NOMO-1 treated with DMSO at 0.1 percent for 48 hours (cell line): ENCODE data around the gene GGACT.
A peak's percentile ranks its signal among the peaks of the same experiment; 100 is the strongest.

ENCODE experiments used
- DNase-seq: peaks from one replicate; lab custom pipeline; 2025; ENCODE audit not compliant: unreplicated experiment; lab: John Stamatoyannopoulos, UW

Gene GGACT

GRCh38 chr13:100552755-100553154, 35.8 kb downstream of the GGACT start:
- DNase-seq = no peak

GRCh38 chr13:100549316-100549715, 39.3 kb downstream of the GGACT start:
- no peak for DNase-seq

DNA sequence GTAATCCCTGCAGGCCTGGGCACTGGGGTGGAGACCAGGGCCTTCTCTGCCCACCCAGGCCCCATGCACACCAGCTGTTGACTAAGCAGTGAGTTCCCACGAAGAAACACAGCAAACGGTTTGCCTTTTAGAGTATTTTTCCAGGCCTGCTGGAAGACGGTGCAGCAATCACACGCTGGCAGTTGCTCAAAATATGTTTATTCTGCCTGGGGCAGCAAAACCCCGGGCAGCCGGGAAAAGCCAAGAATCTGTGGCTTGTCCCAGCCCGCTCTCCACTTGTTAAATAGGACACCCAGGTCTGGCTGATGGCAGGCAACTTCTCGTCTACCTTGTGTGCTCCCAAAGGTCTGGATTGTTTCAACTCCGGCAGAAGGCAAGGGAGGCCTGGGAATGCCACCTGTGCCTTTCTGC, 40.8 kb downstream of the GGACT start:
- DNase-seq = no peak

DNA sequence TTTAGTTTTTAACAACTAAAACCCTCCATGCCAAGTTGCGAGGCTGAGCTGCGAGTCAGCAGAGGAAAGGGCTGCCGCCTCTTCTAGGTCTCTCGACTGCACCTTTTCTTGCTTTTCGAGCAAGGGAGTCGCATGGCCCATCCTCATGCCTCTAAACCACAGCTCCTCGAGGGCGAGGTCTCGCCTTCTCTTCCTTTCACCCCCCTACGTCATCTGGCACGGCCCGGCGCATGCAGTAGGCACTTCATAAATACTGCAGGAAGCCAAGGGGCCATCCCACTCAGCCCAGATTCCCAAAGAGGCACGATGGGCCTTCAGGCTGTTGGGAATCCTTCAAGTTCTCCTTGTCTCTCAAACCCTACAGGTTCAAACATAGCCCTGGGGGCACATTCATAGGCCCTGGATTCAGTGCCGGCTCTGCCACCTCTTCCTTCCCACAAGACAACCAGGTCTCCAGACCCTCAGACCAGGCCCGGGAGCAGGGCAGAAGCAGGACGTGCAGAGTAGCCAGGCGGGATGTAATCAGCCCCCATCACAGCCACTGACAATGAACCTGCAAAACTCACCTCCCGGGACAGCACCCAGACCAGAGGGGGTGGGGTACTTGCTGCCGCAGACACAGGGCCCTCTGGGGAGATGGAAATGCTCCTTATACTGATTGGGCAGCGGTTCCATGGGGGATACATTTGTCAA, 41.7 kb downstream of the GGACT start:
- no peak for DNase-seq

GRCh38 chr13:100545684-100546061, 42.9 kb downstream of the GGACT start:
- no peak for DNase-seq

DNA sequence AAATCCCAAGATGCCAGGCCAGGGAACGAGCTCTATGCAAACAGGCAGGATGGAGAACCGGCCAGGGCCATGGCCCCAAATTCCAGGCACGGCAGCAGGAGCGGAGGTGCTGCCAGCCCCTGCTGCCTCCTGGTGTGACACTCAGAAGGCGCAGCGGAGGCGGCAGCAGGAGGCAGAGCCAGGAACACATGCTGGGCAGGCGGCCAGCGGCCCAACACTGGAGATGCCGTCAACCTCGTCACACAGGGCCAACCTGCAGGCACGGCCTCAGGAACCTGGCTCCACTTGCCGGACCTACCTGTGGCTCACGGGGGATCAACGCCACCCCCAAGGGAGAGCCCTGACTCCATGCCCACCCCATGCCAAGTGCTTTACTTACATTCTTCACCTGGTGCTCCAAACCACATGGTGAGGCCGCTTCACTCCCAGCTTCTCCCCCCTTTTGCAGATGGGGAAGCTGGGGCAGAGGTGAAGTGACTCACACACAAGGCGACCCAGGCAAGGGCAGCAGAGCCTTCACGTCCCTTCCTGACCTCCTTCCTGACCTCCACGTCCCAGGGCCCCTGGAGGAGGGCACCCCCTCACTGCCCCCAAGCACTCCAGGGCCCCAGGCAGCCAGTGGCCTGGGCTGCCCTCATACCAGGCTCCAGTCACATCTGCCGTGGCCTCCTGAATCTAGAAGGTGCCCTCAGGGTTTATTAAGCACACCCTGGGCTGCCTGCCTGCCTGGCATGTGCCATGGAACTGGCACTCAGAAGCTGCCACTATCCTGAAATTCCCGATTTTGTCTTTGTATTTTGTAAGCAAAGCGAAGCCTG, 43.5 kb downstream of the GGACT start:
- DNase-seq = no peak

GRCh38 chr13:100543872-100544602, 44.6 kb downstream of the GGACT start:
- DNase-seq = no peak

GRCh38 chr13:100542826-100543156, 45.8 kb downstream of the GGACT start:
- DNase-seq = peak; percentile 93

DNA sequence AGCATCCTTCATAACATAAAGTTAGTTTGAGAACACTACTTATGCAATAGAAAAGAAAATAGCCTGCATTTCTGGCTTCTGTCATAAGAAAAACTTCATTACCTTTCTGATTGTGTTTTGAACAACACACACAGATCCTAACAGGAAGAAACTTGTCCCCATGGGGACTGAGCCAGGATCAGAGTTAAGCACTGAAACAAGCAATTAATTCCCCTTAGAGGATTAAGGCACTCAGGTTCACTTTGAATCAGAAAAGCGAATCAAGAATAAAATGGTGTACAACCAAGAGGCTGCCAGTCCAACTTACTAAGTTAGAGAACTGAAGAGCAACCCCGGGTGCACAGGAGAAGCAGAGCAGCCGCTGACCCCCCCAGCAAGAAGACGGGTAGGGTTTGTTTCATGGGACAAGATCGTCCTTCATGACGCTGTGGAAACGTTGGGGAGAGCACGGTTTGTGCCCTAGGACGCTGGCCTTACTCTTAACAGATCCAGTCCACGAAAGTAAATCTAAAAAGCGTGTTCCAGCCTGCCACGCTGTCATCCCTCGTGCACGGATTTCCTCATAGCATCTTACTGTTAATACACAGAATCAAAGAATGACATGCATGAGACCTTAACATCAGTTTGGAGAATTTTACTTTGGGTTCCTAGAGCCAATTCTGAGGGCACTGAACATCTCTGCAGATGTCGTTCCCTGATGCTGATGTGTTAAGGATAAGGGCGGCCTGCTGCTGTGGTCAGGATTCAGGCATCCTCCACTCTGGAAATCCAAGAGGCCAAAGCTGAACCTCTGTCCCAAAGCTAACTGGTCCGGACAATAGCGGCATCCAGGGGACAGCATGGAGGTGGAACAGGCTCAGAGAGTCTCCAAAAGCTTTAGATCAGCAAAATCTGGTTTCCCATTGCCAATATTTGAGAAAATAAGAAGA, 46.4 kb downstream of the GGACT start:
- DNase-seq = no peak

DNA sequence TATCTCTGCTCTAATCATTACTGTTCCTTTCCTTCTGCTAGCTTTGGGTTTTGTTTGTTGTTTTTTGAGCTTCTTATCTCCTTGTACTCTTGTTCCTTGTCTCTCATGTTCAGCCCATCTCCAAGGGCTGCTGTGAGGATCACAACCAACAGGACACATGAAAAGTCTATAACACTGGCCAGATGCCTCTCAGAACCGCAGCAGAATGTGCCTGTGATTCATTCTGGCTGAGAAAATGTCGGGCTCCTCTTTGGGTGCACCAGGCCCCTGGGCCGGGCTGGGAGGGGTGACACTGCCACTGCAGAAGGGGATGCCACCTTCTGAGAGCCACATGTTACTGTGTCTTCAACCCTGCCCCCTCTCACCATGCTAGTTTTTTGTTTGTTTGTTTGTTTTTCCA, 48.0 kb downstream of the GGACT start:
- no peak for DNase-seq

DNA sequence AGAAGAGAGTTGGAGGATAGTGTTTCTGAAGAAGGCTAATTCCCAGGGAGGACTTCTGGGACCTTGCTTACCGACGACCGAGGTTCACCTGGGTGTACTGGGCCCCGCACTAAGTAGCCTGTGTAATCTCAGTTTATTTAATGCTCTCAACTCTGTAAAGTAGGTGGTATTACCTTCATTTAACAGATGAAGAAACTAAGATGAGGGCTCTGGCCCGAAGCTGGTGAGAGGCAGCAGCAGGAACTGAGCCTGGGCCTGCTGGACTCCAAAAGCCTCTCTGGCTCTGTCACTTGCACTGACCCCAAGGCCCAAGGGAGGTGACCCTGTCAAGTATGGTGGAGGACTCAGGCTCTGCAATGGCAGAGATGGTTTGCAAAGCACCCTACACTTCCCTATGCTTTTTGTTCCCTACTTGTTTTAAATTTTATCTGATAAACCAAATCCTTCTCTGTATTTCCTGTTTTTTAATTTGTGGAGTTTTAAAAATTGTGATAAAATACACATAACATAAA, 50.6 kb downstream of the GGACT start:
- no peak for DNase-seq

DNA sequence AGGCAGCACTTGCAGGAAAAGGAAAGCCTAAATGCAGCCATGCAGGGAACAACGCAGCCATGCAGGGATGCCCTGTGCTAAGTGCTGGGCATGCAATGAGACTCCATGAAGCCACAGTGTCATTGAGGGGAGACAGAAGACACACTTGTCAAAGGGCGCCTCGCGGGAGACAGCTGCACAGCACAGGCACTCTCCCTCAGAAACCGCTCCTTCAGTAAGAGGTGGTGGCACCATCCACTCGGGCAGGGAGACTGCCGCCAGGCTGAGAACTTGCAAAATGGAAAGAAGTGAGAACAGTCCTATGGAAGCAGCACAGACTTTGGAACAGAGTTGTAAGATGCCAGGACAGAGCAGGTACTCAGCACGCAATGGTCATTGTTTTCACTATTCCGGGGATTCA, 51.1 kb downstream of the GGACT start:
- no peak for DNase-seq

DNA sequence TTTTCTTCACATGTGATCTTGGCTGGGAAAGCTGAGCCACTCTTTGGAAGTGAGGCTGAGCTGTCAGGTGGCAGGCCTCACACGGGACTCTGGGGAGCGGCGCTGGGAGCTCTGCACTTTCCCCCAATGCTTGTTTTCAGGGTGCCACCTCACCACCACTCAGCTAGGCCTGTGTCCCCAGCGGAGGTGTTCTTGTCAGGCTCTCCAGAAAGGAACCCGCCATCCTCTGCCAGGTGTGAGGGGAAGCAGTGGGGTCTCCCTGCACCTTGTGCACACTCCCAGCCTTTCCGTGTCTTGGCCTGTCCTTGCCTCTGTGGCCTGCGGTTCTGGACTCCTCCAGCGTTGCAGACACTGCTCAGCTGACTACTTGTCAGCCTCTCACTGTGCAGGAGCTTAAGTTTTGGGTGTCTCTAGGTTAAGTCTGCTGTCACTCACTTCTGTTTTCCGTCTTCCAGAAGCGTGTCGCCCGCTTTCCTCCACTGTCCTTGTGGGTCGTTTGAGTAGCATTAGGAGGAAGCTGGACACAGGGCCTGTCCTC, 51.9 kb downstream of the GGACT start:
- DNase-seq = no peak

GRCh38 chr13:100535426-100536135, 53.0 kb downstream of the GGACT start:
- no peak for DNase-seq

DNA sequence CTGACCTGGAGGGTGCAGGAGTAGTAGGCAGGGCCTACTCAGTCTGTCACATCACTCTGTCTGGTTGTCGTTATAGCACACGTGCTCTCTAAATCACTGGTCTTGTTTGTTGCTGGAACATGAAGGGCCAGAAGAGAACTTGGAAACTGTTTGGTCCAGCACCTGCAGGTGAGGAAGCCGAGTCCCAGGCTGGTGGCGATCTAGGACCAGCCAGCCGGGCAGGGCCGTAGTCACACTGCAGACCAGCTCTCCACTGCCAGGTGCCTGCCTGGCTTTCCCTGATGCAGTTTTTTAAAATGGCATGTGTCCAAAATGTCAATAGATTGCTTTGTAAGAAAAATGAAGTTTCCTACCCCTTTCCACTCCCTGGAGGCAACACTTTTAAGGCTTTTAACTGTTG, 53.7 kb downstream of the GGACT start:
- DNase-seq = no peak

DNA sequence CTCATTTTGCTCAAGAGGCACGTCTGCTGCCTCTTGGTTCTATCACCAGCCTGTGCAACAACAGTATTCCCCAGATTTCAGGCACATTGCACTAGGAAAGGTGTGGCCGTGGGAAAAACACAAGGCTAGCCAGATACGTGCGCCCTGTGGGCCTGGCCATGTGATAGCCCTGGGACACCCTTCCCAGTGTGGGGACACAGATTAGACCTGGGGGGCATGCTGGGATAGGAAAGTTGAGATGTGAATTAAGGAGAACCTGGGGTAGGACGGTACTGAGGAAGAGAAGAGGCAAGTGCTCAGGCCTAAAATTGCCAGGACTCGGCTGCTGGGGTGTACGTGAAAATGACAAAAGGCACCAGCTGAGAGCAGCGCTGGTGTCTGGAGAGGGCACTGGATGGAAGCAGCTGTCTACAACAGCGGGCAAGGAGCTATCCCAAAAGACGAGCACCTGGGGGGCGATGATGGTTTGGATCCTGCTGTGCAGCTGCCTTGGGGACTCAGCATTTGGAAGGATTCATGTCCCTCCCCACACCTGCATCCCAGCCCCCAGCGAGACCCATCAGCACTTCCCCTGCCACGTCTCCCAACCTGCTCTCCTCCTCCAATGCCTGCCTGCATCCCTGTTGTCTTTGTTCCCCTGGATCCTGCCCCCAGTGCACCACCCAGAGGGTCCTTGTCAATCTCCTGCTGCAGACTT, 54.3 kb downstream of the GGACT start:
- no peak for DNase-seq

DNA sequence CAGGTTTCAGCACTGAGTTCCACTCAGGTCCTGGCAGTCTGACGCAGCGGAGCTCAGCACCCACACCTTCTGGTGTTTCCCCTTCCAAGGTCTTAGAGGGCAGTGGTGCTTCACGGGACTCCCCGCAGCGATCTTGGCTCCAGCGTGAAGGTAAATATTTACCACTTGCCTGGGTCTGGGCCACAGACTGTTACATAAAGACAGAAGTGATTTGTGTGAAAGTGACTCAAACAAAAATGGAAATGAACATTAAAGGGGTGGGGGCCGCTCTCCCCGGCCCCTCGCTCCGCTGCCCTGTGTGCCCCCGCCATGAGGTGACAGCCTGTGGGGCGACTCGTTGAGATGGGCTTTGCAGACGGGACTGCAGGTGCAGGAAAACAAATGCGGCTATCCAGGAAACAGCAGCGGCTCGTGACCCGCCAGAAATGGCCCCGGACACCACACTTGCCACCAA, 55.0 kb downstream of the GGACT start:
- no peak for DNase-seq

- no peak for DNase-seq
Measured at GRCh38 chr13:100532836-100533435, 55.7 kb downstream of the GGACT start.
